ENCODE results near the gene MKRN3. TPM values are rescaled to one million over a fixed set of nuclear protein-coding genes. Genes with fewer than 3 reads are reported as not detected.

The MKRN3 gene
- total RNA-seq, 4 donors from 2014 or later, result 0.39 to 0.93 TPM; not detected in 2

DNA sequence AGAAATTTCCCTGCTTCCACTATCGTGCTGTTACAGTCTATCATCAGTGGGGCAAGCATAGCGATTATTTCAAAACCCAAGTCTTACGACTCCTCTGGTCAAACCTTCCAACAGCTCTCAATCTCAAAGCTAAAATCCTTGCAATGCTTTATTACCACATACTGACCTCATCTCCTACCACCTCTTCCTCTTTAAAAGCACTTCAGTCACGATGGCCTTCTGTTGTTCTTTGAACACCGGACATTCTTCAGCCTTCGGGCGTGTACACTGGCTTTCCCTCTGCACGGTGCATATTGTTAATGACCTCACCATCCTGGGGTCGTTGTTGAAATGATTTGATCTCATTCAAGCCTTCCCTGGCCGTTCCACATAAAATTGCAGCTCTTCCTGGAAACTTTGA is 51.1 kb downstream of the MKRN3 start:
- 67 to 69% methylated on average over 5 to 10 of the region's 10 CpGs for WGBS, 2 donors (ENCODE audit: low coverage in 1 of 2)
- TF ChIP-seq EP300 (IDR thresholded peaks at IDR 0.05), result no peak
- TF ChIP-seq POLR2A (IDR thresholded peaks at IDR 0.05), result no peak
- no peak for TF ChIP-seq POLR2AphosphoS5 (IDR thresholded peaks at IDR 0.05)
- TF ChIP-seq, protein P1, sequence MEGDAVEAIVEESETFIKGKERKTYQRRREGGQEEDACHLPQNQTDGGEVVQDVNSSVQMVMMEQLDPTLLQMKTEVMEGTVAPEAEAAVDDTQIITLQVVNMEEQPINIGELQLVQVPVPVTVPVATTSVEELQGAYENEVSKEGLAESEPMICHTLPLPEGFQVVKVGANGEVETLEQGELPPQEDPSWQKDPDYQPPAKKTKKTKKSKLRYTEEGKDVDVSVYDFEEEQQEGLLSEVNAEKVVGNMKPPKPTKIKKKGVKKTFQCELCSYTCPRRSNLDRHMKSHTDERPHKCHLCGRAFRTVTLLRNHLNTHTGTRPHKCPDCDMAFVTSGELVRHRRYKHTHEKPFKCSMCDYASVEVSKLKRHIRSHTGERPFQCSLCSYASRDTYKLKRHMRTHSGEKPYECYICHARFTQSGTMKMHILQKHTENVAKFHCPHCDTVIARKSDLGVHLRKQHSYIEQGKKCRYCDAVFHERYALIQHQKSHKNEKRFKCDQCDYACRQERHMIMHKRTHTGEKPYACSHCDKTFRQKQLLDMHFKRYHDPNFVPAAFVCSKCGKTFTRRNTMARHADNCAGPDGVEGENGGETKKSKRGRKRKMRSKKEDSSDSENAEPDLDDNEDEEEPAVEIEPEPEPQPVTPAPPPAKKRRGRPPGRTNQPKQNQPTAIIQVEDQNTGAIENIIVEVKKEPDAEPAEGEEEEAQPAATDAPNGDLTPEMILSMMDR (IDR thresholded peaks at IDR 0.05), result no peak
- no peak for ATAC-seq
- Histone ChIP-seq H3K27ac (no peak overlapping the region), H3K9me3 (no peaks in the 10 kb centered on the region), H3K4me3 (no peak overlapping the region), H3K4me1 (no peaks in the 10 kb centered on the region), H3K36me3 (no peaks in the 10 kb centered on the region), H3K27me3 (peaks cover 5% of the 10 kb centered on the region)

Small RNA genes within 50 kb of the gene (small RNA-seq; reads per million reads assigned to genes)
- 0 to 0.09 (median 0) reads per million in 4 donors for gene MIR4508

Other genes starting within 250 kb of the MKRN3 start
- under 1 TPM in 1 of 4 donors, not detected in 3; 0.27 TPM for gene GOLGA6L26, start 231.5 kb upstream of the MKRN3 start, total RNA-seq
- gene GOLGA8S, start 210.9 kb upstream of the MKRN3 start, total RNA-seq, result under 1 TPM in 3 of 4 donors, not detected in 1; 0.15 to 0.40 (median 0.16) TPM
- under 1 TPM in 1 of 4 donors, not detected in 3; 0.19 TPM for gene GOLGA6L2, start 118.4 kb upstream of the MKRN3 start, total RNA-seq
- gene MAGEL2, start 82.2 kb downstream of the MKRN3 start, total RNA-seq, result under 1 TPM in 2 of 4 donors, not detected in 2; 0.13 to 0.15 TPM
- gene NDN, start 121.6 kb downstream of the MKRN3 start, total RNA-seq, result 10 to 100 TPM; 55.6 to 92.8 (median 73.1) TPM